Esophagus squamous epithelium (tissue), 5 donors: ENCODE measurements around the gene GSTA4. TPM values are rescaled to one million over a fixed set of nuclear protein-coding genes. Genes with fewer than 3 reads are reported as not detected.

ENCODE experiments used
- DNase-seq: peaks from one replicate; lab custom pipeline; 2025; lab: John Stamatoyannopoulos, UW
- H3K27ac ChIP-seq, 4 donors: fragments of 200-600 bp; sonication (generic); one replicate each; pipeline ENCODE4 v1.5.1; 2016 to 2019; ENCODE audit warnings: mild to moderate bottlenecking in 1 of 4
- H3K27me3 ChIP-seq, 4 donors: fragments of 200-600 bp; sonication (generic); 1 replicate in 3 of 4; 2 replicates in 1 of 4; pipeline versions ENCODE4 v1.5.1 to v1.6.0; 2017 to 2021; ENCODE audit warnings: antibody characterized with exemption in 1 of 4
- H3K36me3 ChIP-seq, 3 donors: fragments of 200-600 bp; sonication (generic); one replicate each; pipeline ENCODE4 v1.5.1; 2016 to 2019
- H3K4me1 ChIP-seq, 3 donors: fragments of 200-600 bp; sonication (generic); one replicate each; pipeline ENCODE4 v1.5.1; 2017 to 2019
- H3K4me3 ChIP-seq, 4 donors: fragments of 200-600 bp; sonication (generic); 1 replicate in 3 of 4; 2 replicates in 1 of 4; pipeline ENCODE4 v1.5.1; 2016 to 2019; ENCODE audit warnings: mild to moderate bottlenecking in 2 of 4, moderate library complexity in 1 of 4
- H3K9me3 ChIP-seq, 3 donors: fragments of 200-600 bp; sonication (generic); one replicate each; pipeline ENCODE4 v1.5.1; 2016 to 2019
- CTCF ChIP-seq, 6 experiments: fragments of 450-650 bp in 4 of 6; fragments of 200-600 bp in 2 of 6; sonication (generic) in 2 of 6; IDR thresholded peaks; one replicate each; pipeline ENCODE4 v1.5.1; 2016 to 2019; ENCODE audit warnings: antibody characterized with exemption in 6 of 6, mild to moderate bottlenecking in 4 of 6, moderate library complexity in 4 of 6
- POLR2A ChIP-seq, 4 donors: fragments of 450-650 bp; IDR thresholded peaks; one replicate each; pipeline ENCODE4 v1.6.1; 2017; ENCODE audit warnings: antibody characterized with exemption in 4 of 4, mild to moderate bottlenecking in 4 of 4, moderate library complexity in 3 of 4
- WGBS, 2 donors: methylation state at CpG; one replicate each; pipeline ENCODE4 v1.1.5; 2018; 5-methylcytosine and 5-hydroxymethylcytosine counted together
- intact Hi-C: fragments of 100-400 bp; cut with DNase I; formaldehyde crosslinking; loops from one replicate; pipeline ENCODE4 v1.15.0; 2022
- total RNA-seq, 4 donors: library from RNA; depleted of rRNA; stranded (reverse); fragments of >200 nt; gene quantifications; one replicate each; pipeline ENCODE4 v1.1.0, GENCODE V29; 2016
- donor health status: DM: yes; HTN: yes; CAD: no.

GSTA4 gene
- total RNA-seq, 4 donors from 2014 or later: 50.4 to 110 (median 84.4) TPM

- Histone ChIP-seq H3K4me3 (no peak overlapping the region), H3K27ac (no peak overlapping the region), H3K9me3 (no peaks in the 10 kb centered on the region), H3K27me3 (no peaks in the 10 kb centered on the region), H3K36me3 (peaks cover 0 to 22% (median 0%) of the 10 kb centered on the region in 3 donors), H3K4me1 (peaks cover 0 to 22% (median 3%) of the 10 kb centered on the region in 3 donors)
- 86 to 89% methylated on average over 4 of the region's 4 CpGs for WGBS, 2 donors
- intact Hi-C loops: no loop called here
- no peak for TF ChIP-seq CTCF (IDR thresholded peaks at IDR 0.05)
- no peak for TF ChIP-seq POLR2A (IDR thresholded peaks at IDR 0.05)
- DNase-seq: no peak
Measured at GRCh38 chr6:52998603-52999002, 3.5 kb upstream of the GSTA4 start.

GRCh38 chr6:52995913-52996645 is 995 bp upstream of the GSTA4 start:
- Histone ChIP-seq H3K4me1 (peaks cover 3 to 48% (median 8%) of the 10 kb centered on the region in 3 donors), H3K9me3 (no peaks in the 10 kb centered on the region), H3K36me3 (no peaks in the 10 kb centered on the region), H3K27ac (peak overlapping the region; percentile 94 to 96 (median 95)), H3K4me3 (peak overlapping the region in 3 of 4 donors; percentile 72 to 80 (median 77)), H3K27me3 (no peaks in the 10 kb centered on the region)
- WGBS, 2 donors: 15 to 33% methylated on average over 21 of the region's 21 CpGs
- intact Hi-C loops: no loop called here
- DNase-seq: no peak
- TF ChIP-seq CTCF (IDR thresholded peaks at IDR 0.05): no peak
- no peak for TF ChIP-seq POLR2A (IDR thresholded peaks at IDR 0.05)

DNA sequence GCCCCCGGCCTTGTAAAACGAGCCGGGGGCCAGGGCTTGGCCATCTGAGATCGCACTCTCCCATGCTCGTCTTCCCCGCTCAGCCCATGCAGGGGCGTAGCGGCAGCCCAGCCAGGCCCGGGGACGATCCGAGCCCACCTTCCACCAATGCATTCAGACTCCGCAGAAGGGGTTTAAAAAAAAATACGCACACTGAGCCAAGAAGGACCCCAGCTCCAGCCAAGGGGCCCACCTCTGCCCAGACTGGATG is 320 bp downstream of the GSTA4 start:
- DNase-seq: no peak
- 0% methylated on average over 3 of the region's 13 CpGs; no CpG with 5 or more reads in 1 of the 2 donors for WGBS, 2 donors
- peak overlapping the region; percentile 72 to 80 (median 78) for H3K4me3 ChIP-seq
- no peaks in the 10 kb centered on the region for H3K9me3 ChIP-seq
- H3K27ac ChIP-seq: peak overlapping the region; percentile 94 to 96 (median 95)
- intact Hi-C loops: no loop called here
- no peaks in the 10 kb centered on the region for H3K36me3 ChIP-seq
- TF ChIP-seq POLR2A (IDR thresholded peaks at IDR 0.05) (no peak), CTCF (IDR thresholded peaks at IDR 0.05) (no peak)
- H3K4me1 ChIP-seq: peaks cover 3 to 60% (median 8%) of the 10 kb centered on the region in 3 donors
- no peaks in the 10 kb centered on the region for H3K27me3 ChIP-seq

GRCh38 chr6:52994031-52994838 is 849 bp downstream of the GSTA4 start:
- Histone ChIP-seq H3K4me1 (peaks cover 3 to 60% (median 8%) of the 10 kb centered on the region in 3 donors), H3K27ac (peak overlapping the region; percentile 94 to 96 (median 95)), H3K36me3 (peaks cover 0 to 5% (median 0%) of the 10 kb centered on the region in 3 donors), H3K27me3 (no peaks in the 10 kb centered on the region), H3K9me3 (no peaks in the 10 kb centered on the region), H3K4me3 (peak overlapping the region; percentile 72 to 80 (median 78))
- DNase-seq: no peak
- TF ChIP-seq CTCF (IDR thresholded peaks at IDR 0.05) (no peak), POLR2A (IDR thresholded peaks at IDR 0.05) (no peak)
- intact Hi-C loops: no loop called here
- 14 to 16% methylated on average over 27 to 32 of the region's 32 CpGs for WGBS, 2 donors
